Liver (tissue), 9 donors: Measurements from ENCODE around the gene RNF25. TPM values are rescaled to one million over a fixed set of nuclear protein-coding genes. Genes with fewer than 3 reads are reported as not detected.

Experiments
- DNase-seq: peaks from one replicate; pipeline ENCODE4 v3.0.0-alpha.2; 2017; ENCODE audit warnings: low spot score
- H3K27ac ChIP-seq, 2 donors: one replicate each; pipeline ENCODE4 v1.7.0; 2013; ENCODE audit warnings: inconsistent platforms in 2 of 2, low read length in 2 of 2, control low read depth in 1 of 2, low read depth in 1 of 2, mild to moderate bottlenecking in 1 of 2
- H3K27me3 ChIP-seq, 4 donors: one replicate each; pipeline versions ENCODE4 v1.6.1 to v1.7.0; 2013; ENCODE audit warnings: low read length in 3 of 4, inconsistent platforms in 1 of 4, mild to moderate bottlenecking in 1 of 4, moderate library complexity in 1 of 4; ENCODE audit not compliant: control insufficient read depth in 4 of 4, insufficient read depth in 4 of 4
- H3K36me3 ChIP-seq, 4 donors: one replicate each; pipeline versions ENCODE4 v1.6.1 to v1.7.0; 2013; ENCODE audit warnings: low read length in 3 of 4, mild to moderate bottlenecking in 3 of 4, low read depth in 1 of 4, moderate library complexity in 1 of 4; ENCODE audit not compliant: control insufficient read depth in 4 of 4, insufficient read depth in 3 of 4
- H3K4me1 ChIP-seq, 4 donors: one replicate each; pipeline versions ENCODE4 v1.6.1 to v1.7.0; 2013; ENCODE audit warnings: low read length in 3 of 4, mild to moderate bottlenecking in 3 of 4, moderate library complexity in 1 of 4; ENCODE audit not compliant: control insufficient read depth in 4 of 4, insufficient read depth in 4 of 4
- H3K4me3 ChIP-seq, 3 donors: one replicate each; pipeline versions ENCODE4 v1.6.1 to v1.7.0; 2013; ENCODE audit warnings: low read length in 3 of 3, control low read depth in 1 of 3, low read depth in 1 of 3, mild to moderate bottlenecking in 1 of 3
- H3K9ac ChIP-seq, 2 donors: one replicate each; pipeline ENCODE4 v1.7.0; 2013; ENCODE audit warnings: low read length in 2 of 2, mild to moderate bottlenecking in 2 of 2, moderate library complexity in 2 of 2, control low read depth in 1 of 2, low read depth in 1 of 2
- H3K9me3 ChIP-seq, 4 donors: one replicate each; pipeline versions ENCODE4 v1.6.1 to v1.7.0; 2013; ENCODE audit warnings: low read length in 3 of 4; ENCODE audit not compliant: control insufficient read depth in 4 of 4
- ATF3 ChIP-seq: IDR thresholded peaks from 2 replicates; pipeline ENCODE4 v1.6.1; 2016; ENCODE audit warnings: antibody characterized with exemption
- EGR1 ChIP-seq, 2 donors: IDR thresholded peaks; 2 replicates each; pipeline ENCODE4 v1.6.1; 2016 to 2018; ENCODE audit warnings: antibody characterized with exemption in 2 of 2, low read depth in 2 of 2
- FOXA1 ChIP-seq: IDR thresholded peaks from 2 replicates; pipeline ENCODE4 v1.6.1; 2016; ENCODE audit warnings: antibody characterized with exemption
- FOXA2 ChIP-seq: IDR thresholded peaks from 2 replicates; pipeline ENCODE4 v1.6.1; 2016; ENCODE audit warnings: antibody characterized with exemption
- GABPA ChIP-seq, 2 donors: IDR thresholded peaks in 1 of 2; conservative IDR thresholded peaks in 1 of 2; 2 replicates each; pipeline ENCODE4 v1.6.1; 2016; ENCODE audit warnings: antibody characterized with exemption in 2 of 2, mild to moderate bottlenecking in 1 of 2, moderate library complexity in 1 of 2
- HNF4A ChIP-seq, 2 donors: conservative IDR thresholded peaks; 2 replicates each; pipeline ENCODE4 v1.6.1; 2016; ENCODE audit warnings: antibody characterized with exemption in 2 of 2, mild to moderate bottlenecking in 2 of 2
- HNF4G ChIP-seq: IDR thresholded peaks from 2 replicates; pipeline ENCODE4 v1.6.1; 2016; ENCODE audit warnings: antibody characterized with exemption
- JUND ChIP-seq, 2 donors: IDR thresholded peaks; 2 replicates each; pipeline ENCODE4 v1.6.1; 2016; ENCODE audit warnings: antibody characterized with exemption in 2 of 2
- MAX ChIP-seq: IDR thresholded peaks from 2 replicates; pipeline ENCODE4 v1.6.1; 2016; ENCODE audit warnings: antibody characterized with exemption
- NR2F2 ChIP-seq: IDR thresholded peaks from 2 replicates; pipeline ENCODE4 v1.6.1; 2016; ENCODE audit warnings: antibody characterized with exemption
- RAD21 ChIP-seq, 2 donors: IDR thresholded peaks; 2 replicates each; pipeline ENCODE4 v1.6.1; 2016; ENCODE audit warnings: antibody characterized with exemption in 2 of 2, mild to moderate bottlenecking in 2 of 2
- RXRA ChIP-seq, 2 donors: IDR thresholded peaks; 2 replicates each; pipeline ENCODE4 v1.6.1; 2017 to 2018; ENCODE audit warnings: antibody characterized with exemption in 2 of 2, mild to moderate bottlenecking in 1 of 2
- SP1 ChIP-seq: IDR thresholded peaks from 2 replicates; pipeline ENCODE4 v1.6.1; 2018; ENCODE audit warnings: antibody characterized with exemption, mild to moderate bottlenecking
- TAF1 ChIP-seq: conservative IDR thresholded peaks from 2 replicates; pipeline ENCODE4 v1.6.1; 2016; ENCODE audit warnings: antibody characterized with exemption, mild to moderate bottlenecking
- YY1 ChIP-seq: IDR thresholded peaks from 2 replicates; pipeline ENCODE4 v1.6.1; 2016; ENCODE audit warnings: antibody characterized with exemption, mild to moderate bottlenecking
- ZBTB33 ChIP-seq: IDR thresholded peaks from 2 replicates; pipeline ENCODE4 v1.6.1; 2016; ENCODE audit warnings: antibody characterized with exemption
- WGBS: extraction: QIAGEN DNeasy Blood & Tissue Kit; methylation state at CpG from one replicate; pipeline ENCODE4 v1.1.7; 2013; 5-methylcytosine and 5-hydroxymethylcytosine counted together
- polyA plus RNA-seq, 2 donors: library from polyadenylated mRNA; stranded (reverse) in 1 of 2; unstranded in 1 of 2; fragments of 200-250 nt in 1 of 2; fragments of >200 nt in 1 of 2; fragmentation: Nextera tagmentation in 1 of 2; extraction: Ambion mirVana in 1 of 2; gene quantifications; one replicate each; pipeline versions ENCODE4 v1.2.1 to v1.2.3, GENCODE V29; 2013 to 2015
- total RNA-seq, 2 donors: library from RNA; depleted of rRNA; stranded (reverse); fragments of >200 nt; gene quantifications; one replicate each; pipeline ENCODE4 v1.2.3, GENCODE V29; 2014
- TF ChIP-seq, protein P1 (sequence below): IDR thresholded peaks from 2 replicates; pipeline ENCODE4 v1.6.1; 2016; ENCODE audit warnings: antibody characterized with exemption, mild to moderate bottlenecking
- TF ChIP-seq, protein P2 (sequence below): fragments of 150-350 bp; IDR thresholded peaks from 2 replicates; pipeline ENCODE4 v1.5.1; 2017; ENCODE audit warnings: improper control_type of control experiment, low read depth, low read length; ENCODE audit not compliant: missing input control
- donor health status: healthy.
- donor health status: healthy.
- donor health status: healthy.
- donor health status: healthy.
- donor health status: healthy.

RNF25 gene
- total and polyA plus RNA-seq, 4 donors: 3.3 to 14.0 (median 7.4) TPM

GRCh38 chr2:218694405-218695145, 22.8 kb upstream of the RNF25 start:
- WGBS: 98% methylated on average over 3 of the region's 3 CpGs
- Histone ChIP-seq H3K27me3 (no peaks in the 10 kb centered on the region), H3K4me3 (no peak overlapping the region), H3K9me3 (no peaks in the 10 kb centered on the region), H3K27ac (no peak overlapping the region), H3K36me3 (peaks cover 2 to 54% (median 19%) of the 10 kb centered on the region in 4 donors), H3K9ac (no peak overlapping the region), H3K4me1 (no peaks in the 10 kb centered on the region)
- DNase-seq: no peak
- TF ChIP-seq FOXA2 (no peak), HNF4A (conservative IDR thresholded peaks at IDR 0.05) (no peak), GABPA (IDR thresholded peaks at IDR 0.05 in 1 of 2, conservative IDR thresholded peaks at IDR 0.05 in 1 of 2) (no peak), FOXA1 (no peak), SP1 (no peak), TAF1 (no peak), RAD21 (IDR thresholded peaks at IDR 0.05) (no peak), EGR1 (IDR thresholded peaks at IDR 0.05; ENCODE audit: low read depth in 2 of 2) (no peak), JUND (IDR thresholded peaks at IDR 0.05) (no peak), RXRA (IDR thresholded peaks at IDR 0.05) (no peak), HNF4G (no peak), MAX (no peak), ZBTB33 (no peak), NR2F2 (no peak), ATF3 (no peak), YY1 (no peak)
- TF ChIP-seq, protein P1, sequence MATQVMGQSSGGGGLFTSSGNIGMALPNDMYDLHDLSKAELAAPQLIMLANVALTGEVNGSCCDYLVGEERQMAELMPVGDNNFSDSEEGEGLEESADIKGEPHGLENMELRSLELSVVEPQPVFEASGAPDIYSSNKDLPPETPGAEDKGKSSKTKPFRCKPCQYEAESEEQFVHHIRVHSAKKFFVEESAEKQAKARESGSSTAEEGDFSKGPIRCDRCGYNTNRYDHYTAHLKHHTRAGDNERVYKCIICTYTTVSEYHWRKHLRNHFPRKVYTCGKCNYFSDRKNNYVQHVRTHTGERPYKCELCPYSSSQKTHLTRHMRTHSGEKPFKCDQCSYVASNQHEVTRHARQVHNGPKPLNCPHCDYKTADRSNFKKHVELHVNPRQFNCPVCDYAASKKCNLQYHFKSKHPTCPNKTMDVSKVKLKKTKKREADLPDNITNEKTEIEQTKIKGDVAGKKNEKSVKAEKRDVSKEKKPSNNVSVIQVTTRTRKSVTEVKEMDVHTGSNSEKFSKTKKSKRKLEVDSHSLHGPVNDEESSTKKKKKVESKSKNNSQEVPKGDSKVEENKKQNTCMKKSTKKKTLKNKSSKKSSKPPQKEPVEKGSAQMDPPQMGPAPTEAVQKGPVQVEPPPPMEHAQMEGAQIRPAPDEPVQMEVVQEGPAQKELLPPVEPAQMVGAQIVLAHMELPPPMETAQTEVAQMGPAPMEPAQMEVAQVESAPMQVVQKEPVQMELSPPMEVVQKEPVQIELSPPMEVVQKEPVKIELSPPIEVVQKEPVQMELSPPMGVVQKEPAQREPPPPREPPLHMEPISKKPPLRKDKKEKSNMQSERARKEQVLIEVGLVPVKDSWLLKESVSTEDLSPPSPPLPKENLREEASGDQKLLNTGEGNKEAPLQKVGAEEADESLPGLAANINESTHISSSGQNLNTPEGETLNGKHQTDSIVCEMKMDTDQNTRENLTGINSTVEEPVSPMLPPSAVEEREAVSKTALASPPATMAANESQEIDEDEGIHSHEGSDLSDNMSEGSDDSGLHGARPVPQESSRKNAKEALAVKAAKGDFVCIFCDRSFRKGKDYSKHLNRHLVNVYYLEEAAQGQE: no peak
- TF ChIP-seq, protein P2, sequence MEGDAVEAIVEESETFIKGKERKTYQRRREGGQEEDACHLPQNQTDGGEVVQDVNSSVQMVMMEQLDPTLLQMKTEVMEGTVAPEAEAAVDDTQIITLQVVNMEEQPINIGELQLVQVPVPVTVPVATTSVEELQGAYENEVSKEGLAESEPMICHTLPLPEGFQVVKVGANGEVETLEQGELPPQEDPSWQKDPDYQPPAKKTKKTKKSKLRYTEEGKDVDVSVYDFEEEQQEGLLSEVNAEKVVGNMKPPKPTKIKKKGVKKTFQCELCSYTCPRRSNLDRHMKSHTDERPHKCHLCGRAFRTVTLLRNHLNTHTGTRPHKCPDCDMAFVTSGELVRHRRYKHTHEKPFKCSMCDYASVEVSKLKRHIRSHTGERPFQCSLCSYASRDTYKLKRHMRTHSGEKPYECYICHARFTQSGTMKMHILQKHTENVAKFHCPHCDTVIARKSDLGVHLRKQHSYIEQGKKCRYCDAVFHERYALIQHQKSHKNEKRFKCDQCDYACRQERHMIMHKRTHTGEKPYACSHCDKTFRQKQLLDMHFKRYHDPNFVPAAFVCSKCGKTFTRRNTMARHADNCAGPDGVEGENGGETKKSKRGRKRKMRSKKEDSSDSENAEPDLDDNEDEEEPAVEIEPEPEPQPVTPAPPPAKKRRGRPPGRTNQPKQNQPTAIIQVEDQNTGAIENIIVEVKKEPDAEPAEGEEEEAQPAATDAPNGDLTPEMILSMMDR: no peak
